GM19035 (cell line): ENCODE measurements around the gene CCDC134.
"Not testable (repeated sequence)": the region's sequence is repeated elsewhere in the genome, so short reads cannot be mapped to it uniquely, and the experiment has no call there.

Experiments used
- ATAC-seq: cut with Tn5 transposase; IDR thresholded peaks from one replicate; pipeline ENCODE4 v1.9.1; 2021; ENCODE audit not compliant: unreplicated experiment

CCDC134 gene

DNA sequence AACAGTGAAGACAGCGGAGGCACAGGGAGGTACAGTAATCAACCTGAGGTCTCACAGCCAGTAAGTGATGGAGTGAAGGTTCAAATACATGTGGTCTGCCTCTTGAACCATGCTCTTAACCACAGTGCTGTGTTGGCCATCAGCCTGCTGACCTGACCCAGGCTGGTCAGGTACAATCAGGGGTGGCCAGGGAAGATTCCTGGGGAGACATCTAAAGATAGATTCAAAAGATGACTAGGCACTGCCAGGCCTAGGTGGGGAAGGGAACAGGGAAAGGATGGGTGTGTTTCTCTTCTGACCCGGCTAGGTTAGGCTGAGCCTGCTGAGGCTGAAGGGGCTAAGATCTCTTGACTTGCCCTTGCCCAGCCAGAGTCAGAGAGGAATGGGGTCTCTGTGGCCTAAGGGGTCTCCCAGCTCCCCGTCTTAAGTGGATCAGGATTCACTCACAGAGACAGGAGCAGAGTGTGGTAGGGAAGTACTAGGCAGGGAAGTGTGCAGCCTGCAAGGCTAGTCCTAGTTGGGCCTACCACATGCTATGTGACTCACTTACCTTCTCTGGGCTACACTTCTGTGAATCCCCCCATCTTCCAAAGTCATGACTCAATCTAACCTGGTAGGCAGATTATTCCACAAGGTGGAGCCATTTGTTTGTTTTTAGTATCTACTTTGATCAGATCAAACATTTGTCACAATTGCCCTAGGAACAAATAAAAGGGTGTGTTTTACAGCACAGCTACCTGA lies 22.0 kb downstream of the CCDC134 start:
- no peak for ATAC-seq

DNA sequence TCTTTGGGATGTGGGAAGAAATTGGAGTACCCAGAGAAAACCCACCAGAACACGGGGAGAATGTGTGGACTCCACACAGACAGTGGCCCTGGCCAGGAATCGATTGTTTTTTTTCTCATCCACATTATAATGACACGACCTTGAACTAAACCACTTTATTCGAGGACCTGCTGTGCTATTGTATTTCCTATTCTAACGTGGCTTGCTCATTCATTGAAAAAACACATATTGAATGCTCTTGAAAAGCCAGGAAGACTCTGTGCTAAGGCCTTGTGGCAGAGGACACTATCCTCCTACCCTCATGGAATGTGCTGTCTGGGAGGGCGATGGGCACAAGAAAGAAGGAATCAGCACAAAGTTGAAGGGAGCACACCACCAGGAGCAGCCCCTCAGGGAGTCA lies 23.3 kb downstream of the CCDC134 start:
- ATAC-seq: no peak

DNA sequence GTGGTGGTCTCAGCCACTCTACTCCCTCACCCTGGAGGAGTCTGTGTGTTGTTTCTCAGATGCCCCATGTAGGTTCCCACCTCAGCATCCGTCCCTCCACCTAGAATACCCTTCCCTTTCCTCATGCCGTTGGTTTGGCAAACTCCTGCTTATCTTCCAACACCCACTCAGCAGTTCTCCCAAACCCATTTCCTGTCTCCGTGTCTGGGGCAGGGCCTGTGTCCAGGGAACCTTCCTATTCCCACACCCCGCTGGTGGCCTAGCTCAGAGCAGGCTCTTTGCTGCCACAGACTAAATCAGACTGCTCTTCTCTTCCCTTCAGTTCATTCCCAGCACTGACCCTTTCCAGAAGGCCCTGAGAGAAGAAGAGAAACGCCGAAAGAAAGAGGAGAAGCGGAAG lies 24.9 kb downstream of the CCDC134 start:
- no peak for ATAC-seq

GRCh38 chr22:41826021-41826420 lies 25.5 kb downstream of the CCDC134 start:
- ATAC-seq: no peak

DNA sequence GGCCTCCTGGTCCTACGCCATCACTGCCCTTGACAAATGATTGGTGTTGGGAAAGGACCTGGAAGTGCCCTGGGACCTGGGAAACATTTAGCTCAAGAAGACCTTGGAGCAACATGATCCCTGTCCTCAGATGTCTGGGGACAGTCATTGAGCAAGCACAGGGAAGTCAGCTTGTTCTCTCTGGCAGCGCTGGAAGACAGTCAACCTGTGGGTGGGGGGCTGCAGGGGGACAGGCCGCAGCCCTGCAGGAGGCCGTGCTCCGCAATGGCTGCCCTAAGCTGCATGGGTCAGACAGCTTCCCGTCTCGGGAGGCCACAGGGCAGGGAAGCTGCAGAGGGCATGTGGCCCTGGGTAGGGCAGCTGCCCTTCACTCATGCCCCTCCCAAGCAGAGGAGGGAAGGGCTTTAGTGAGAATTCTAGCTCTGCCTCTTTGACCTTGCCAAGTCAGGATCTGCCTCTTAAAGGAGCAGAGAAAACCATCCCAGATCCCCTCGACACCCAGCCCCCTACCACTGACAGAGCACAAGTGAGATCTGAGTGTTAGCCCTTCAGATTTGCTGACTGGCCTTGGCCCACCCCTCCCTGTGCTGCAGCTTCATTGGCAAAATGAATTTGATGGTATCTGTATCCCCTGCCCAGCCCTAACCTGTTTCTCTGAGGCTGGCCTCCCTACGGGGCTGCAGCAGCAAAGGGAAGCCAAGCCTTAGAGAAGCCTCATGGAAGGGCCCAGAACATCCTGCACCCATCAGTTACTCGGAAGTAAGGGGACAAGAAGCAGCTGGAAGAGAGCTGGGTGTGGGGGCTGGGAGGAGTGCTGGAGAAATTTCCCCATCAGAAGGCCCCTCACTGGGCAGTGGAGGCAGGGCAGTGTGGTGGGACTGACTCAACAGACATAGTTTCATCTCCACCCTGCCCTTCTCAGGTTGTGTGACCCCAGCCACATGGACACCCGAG lies 26.2 kb downstream of the CCDC134 start:
- ATAC-seq: no peak

DNA sequence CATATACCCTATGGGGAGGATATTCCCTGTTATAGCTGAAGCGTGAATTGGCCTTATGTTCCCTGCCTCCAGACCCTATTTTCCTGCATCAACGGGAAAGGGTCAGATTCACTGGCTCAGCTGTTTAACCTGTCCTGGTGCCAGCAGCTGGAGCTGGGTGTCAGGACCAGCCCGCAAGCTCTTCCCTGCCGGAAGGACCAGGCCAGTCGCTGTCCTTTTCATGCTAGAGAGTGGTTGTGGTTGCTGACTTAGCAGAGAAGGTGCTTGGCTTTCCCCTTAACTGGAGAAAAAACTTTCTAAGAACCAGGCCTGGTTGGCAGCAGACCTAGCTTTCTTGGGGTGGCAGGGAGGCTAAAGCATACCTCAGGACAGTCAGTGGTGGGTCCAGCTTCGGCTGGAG lies 27.2 kb downstream of the CCDC134 start:
- no peak for ATAC-seq

- ATAC-seq: no peak
Measured at GRCh38 chr22:41828516-41828915, 28.0 kb downstream of the CCDC134 start.

DNA sequence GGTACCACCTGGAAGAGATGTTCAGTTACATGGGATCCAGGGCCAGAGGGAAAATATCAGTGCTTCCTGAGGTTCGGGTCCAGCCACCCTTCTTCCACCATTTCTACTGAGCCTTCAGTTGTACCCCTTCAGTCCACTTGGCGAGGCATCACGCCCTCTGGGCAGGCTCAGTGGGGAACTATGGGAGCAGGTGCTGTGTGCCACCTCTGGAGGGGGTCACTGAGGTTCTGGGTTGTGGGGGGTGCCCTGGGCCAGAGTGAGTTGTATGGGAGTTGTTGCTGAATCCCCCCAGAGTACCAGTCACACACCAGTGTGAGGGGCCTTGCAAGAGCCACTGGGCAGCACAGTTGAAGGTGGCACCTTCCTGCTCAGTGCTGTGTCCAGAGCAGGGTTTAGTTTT lies 29.7 kb downstream of the CCDC134 start:
- ATAC-seq: no peak

DNA sequence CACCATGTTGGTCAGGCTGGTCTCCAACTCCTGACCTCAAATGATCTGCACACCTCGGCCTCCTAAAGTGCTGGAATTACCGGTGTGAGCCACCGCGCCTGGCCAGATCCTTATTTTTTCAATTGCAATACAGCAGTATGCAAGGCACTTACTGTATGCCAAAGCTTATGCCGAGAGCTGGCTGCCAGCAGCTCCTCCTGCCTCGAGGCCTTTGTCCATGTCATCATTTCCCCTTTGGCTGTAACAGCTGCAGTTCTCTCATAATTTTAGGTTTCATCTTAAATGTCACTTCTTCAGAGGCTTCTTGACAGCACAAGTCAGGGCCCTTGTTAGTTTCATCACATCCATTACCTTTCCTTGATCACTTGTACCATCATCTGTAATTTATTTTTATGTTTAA lies 30.9 kb downstream of the CCDC134 start:
- no peak for ATAC-seq

- no peak for ATAC-seq
Measured at GRCh38 chr22:41831828-41832552, 31.5 kb downstream of the CCDC134 start.

DNA sequence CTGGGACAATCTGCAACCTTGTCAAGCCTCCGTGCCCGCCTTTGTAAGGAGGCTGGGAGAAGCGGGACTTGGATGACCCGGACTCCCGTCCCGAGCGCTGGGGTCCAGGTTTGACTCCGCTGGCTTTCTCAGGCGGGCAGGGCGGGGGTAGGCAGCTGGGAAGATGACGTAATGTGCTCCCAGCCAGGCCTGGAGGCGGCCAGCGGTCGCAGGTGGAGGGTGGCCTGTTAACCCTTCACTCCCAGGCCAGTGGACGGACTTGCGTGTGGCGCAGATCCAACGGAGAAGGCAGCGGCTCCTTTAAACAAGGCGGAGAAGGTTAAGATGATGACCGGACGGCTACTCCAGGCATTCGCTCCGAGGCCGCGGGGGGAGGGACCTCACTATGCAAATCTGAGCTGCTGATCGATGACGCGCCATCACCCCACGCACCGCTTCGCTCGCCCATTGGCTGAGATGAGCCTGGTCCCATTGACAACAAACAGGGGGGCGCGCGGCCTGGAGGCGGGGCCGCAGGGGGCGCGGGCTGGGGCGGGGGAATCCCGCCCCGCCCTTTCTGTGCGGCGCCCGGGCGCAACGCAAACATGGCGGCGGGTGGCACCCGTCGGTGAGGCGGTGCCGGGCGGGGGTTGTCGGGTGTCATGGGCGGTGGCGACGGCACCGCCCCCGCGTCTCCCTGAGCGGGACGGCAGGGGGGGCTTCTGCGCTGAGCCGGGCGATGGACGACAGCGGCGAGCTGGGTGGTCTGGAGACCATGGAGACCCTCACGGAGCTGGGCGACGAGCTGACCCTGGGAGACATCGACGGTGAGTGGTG lies 32.3 kb downstream of the CCDC134 start, which contains the start of gene SREBF2:
SREBF2 (plus strand) TSS at position 553 of the 816 bp plus-strand sequence; CDS start at position 719, 166 bp downstream.
- peak; percentile 86 for ATAC-seq

- peak; percentile 25 for ATAC-seq
Measured at GRCh38 chr22:41833369-41834004, 33.0 kb downstream of the CCDC134 start.

DNA sequence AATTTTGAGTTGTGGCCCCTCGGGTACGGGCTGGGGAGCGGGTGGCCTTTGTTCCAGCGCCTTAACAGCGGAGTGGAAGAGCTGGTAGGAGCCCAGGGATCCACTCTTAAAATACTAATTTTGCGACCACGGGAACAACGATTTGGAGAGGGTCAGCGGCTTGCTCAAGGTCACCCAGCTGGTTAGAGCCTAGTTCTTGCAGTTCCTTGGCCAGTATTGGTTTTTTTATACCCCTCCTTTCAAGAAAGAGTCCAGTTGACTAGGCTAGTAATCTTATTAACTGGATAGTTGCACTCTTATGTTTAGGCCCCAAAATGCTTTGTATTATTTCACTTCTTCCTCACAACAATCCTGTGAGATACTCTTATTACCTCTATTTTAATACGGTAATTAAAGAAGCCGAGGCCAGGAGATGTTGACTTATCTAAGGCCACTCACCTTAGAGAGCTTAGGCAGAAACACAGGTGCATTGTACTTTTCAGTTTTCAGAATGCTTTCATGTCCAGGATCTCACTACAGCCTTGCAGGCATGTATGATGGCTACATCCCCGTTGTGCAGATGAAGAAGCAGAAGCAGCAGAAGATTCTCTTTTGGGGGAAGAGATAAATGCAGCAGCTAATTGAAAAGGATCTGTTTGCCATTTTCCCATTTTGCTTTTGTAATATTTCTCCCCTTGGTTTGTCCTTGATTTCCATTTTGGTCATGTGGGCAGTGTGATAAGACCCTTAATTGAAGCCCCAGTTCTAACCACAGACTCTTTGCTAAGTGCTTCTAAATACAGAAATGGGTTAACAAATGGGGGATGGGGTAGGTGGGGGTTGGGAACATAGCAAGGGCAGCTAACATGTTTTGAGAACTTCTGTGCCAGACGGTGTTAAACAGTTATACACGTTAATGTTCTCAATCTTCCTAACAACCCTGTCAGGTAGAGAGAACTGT lies 33.8 kb downstream of the CCDC134 start:
- no peak for ATAC-seq

DNA sequence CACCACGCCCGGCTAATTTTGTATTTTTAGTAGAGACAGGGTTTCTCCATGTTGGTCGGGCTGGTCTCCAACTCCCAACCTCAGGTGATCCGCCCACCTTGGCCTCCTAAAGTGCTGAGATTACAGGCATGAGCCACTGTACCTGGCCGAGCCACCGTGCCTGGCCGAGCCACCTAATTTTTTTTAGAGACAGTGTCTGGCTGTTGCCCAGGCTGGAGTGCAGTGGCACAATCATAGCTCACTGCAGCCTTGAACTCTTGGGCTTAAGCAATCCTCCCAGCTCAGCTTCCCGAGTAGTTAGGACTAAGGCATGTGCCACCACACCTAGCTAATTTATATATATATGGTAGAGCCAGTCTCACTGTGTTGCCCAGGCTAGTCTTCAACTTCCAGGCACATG lies 35.0 kb downstream of the CCDC134 start:
- ATAC-seq: not testable (repeated sequence)

- ATAC-seq: no peak
Measured at GRCh38 chr22:41836551-41836950, 36.1 kb downstream of the CCDC134 start.

DNA sequence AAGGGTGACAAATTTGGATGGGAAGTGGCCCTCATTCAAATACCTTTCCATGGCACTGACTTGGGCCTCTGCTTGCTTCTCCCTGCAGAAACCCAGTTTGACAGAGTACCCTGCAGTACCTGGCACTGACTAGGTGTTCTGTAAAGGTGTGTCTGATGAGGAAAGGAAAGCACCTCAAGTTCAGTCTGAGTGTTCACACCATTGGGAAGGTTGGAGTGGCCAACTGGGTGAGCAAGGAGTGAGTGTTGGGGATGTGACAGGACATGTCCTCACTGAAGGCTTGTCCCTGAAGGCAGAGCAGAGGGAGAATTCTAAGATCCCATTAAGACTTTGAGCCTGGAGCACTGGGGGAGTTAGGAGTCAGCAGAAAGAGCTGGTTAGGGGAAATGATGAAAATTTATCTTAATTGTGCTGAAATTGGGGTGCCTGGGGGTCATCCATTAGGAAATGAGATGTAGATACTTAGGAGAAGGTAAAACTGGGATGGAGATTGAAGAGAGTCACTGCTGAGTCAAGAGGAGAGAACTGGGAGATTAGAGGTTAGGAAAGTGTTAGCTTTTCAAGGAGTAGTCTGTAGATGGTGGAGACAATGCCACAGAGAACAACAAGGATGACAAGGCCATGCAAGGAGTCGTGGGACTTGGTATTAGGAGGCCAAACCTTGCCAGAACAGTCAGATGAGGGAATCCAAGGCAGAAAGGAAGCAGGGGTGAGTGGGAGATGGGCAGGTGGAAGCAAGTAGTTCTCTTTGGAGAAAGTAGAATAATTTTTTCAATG lies 38.6 kb downstream of the CCDC134 start:
- ATAC-seq: no peak

- ATAC-seq: no peak
Measured at GRCh38 chr22:41840216-41840615, 39.7 kb downstream of the CCDC134 start.

- ATAC-seq: no peak
Measured at GRCh38 chr22:41841085-41841712, 40.7 kb downstream of the CCDC134 start.
